ENCODE measurements around the gene TSGA10IP.

- TF ChIP-seq CTCF (IDR thresholded peaks at IDR 0.05) (no peak), POLR2A (IDR thresholded peaks at IDR 0.05) (no peak)
Measured at GRCh38 chr11:65903715-65904114, 41.6 kb upstream of the TSGA10IP start.
